ENCODE measurements around the gene VWA5B1.

The VWA5B1 gene

GRCh38 chr1:20371883-20372282 lies 81.2 kb downstream of the VWA5B1 start:
- no peak for DNase-seq

GRCh38 chr1:20372676-20373075 lies 82.0 kb downstream of the VWA5B1 start:
- no peak for DNase-seq

- no peak for DNase-seq
Measured at GRCh38 chr1:20373286-20373685, 82.6 kb downstream of the VWA5B1 start.

- DNase-seq = no peak
Measured at GRCh38 chr1:20373764-20374163, 83.1 kb downstream of the VWA5B1 start.

GRCh38 chr1:20375563-20375962 lies 84.9 kb downstream of the VWA5B1 start:
- no peak for DNase-seq

- DNase-seq = no peak
Measured at GRCh38 chr1:20376171-20376570, 85.5 kb downstream of the VWA5B1 start.

- DNase-seq = peak; percentile 45
Measured at GRCh38 chr1:20376880-20377494, 86.3 kb downstream of the VWA5B1 start.

GRCh38 chr1:20377516-20378270 lies 87.0 kb downstream of the VWA5B1 start:
- no peak for DNase-seq

GRCh38 chr1:20379075-20379474 lies 88.4 kb downstream of the VWA5B1 start:
- no peak for DNase-seq

GRCh38 chr1:20380175-20380574 lies 89.5 kb downstream of the VWA5B1 start:
- no peak for DNase-seq

GRCh38 chr1:20380616-20381035 lies 90.0 kb downstream of the VWA5B1 start:
- DNase-seq = no peak

- no peak for DNase-seq
Measured at GRCh38 chr1:20381045-20381641, 90.5 kb downstream of the VWA5B1 start.

GRCh38 chr1:20381961-20382360 lies 91.3 kb downstream of the VWA5B1 start:
- no peak for DNase-seq

GRCh38 chr1:20382711-20383110 lies 92.0 kb downstream of the VWA5B1 start:
- no peak for DNase-seq

GRCh38 chr1:20383631-20384030 lies 93.0 kb downstream of the VWA5B1 start:
- DNase-seq = no peak

- no peak for DNase-seq
Measured at GRCh38 chr1:20385630-20386029, 95.0 kb downstream of the VWA5B1 start.

GRCh38 chr1:20386323-20387081 lies 95.8 kb downstream of the VWA5B1 start:
- DNase-seq = no peak

GRCh38 chr1:20389571-20389970 lies 98.9 kb downstream of the VWA5B1 start:
- DNase-seq = no peak

- no peak for DNase-seq
Measured at GRCh38 chr1:20390589-20391331, 100.1 kb downstream of the VWA5B1 start.

GRCh38 chr1:20395255-20395654 lies 104.6 kb downstream of the VWA5B1 start:
- no peak for DNase-seq

GRCh38 chr1:20398744-20399143 lies 108.1 kb downstream of the VWA5B1 start:
- no peak for DNase-seq

GRCh38 chr1:20399196-20399595 lies 108.5 kb downstream of the VWA5B1 start:
- no peak for DNase-seq
